BJ (cell line): ENCODE results near the gene DCHS2. TPM values are rescaled to one million over a fixed set of nuclear protein-coding genes. Genes with fewer than 3 reads are reported as not detected.

Source experiments
- CTCF ChIA-PET: fragments of 350-600 bp; formaldehyde crosslinking; extraction: SDS; loops from one replicate; lab custom pipeline; 2021; ENCODE audit warnings: antibody characterized with exemption, inconsistent platforms; lab: Yijun Ruan, JAX
- POLR2A ChIA-PET: fragments of 300-600 bp; sonication (Branson Sonifier 250); formaldehyde crosslinking; extraction: SDS; loops from one replicate; lab custom pipeline; 2021; ENCODE audit warnings: antibody characterized with exemption; lab: Charles Lee
- DNase-seq: peaks from one replicate; pipeline ENCODE4 v3.0.0-alpha.2; 2011; ENCODE audit warnings: low read depth
- H3K27me3 ChIP-seq: 2 replicates; pipeline ENCODE4 v1.6.0; 2011; ENCODE audit warnings: low read length; ENCODE audit not compliant: control insufficient read depth, insufficient read depth
- H3K36me3 ChIP-seq: 2 replicates; pipeline ENCODE4 v1.5.1; 2011; ENCODE audit warnings: low read length; ENCODE audit not compliant: control insufficient read depth, insufficient read depth
- H3K4me3 ChIP-seq: 2 replicates; pipeline ENCODE4 v1.5.1; 2011; ENCODE audit warnings: low read depth, mild to moderate bottlenecking, control low read depth, low read length
- CTCF ChIP-seq: IDR thresholded peaks from 2 replicates; pipeline ENCODE4 v1.5.1; 2011; ENCODE audit warnings: low read depth, mild to moderate bottlenecking, control low read depth, inconsistent platforms, low read length, moderate library complexity; ENCODE audit not compliant: insufficient read depth
- polyA plus RNA-seq: library from polyadenylated mRNA; depleted of rRNA; stranded (reverse); fragments of >200 nt; gene quantifications from 2 replicates; pipeline ENCODE4 v1.2.3, GENCODE V29; 2011

DCHS2 gene
- polyA plus RNA-seq, 1 experiment = not detected

DNA sequence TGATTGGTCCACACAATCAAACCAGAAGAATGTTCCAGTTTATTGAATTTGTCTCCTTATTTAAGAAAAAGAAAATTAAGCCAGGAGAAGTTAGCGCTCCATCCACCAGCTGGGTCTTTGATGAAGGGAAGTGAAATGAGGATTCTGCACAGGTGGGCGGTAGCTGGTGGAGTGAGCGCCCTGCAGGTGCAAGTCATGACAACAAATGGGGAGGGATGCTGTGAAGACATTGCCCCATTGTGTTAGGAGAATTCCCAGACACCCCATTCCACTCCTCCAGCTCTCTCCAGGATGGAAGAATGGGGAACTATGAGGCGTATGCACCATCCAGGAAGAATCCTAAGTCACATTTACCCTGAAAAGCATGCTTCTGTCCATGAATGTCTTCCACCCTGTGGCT is 35.7 kb upstream of the DCHS2 start:
- DNase-seq = no peak
- no peak for TF ChIP-seq CTCF
- CTCF ChIA-PET = no interaction called here
- H3K36me3 ChIP-seq = no peaks in the 10 kb centered on the region
- no peaks in the 10 kb centered on the region; the same call in 1 of the 2 replicates for H3K27me3 ChIP-seq
- POLR2A ChIA-PET = no interaction called here
- H3K4me3 ChIP-seq = no peak overlapping the region

DNA sequence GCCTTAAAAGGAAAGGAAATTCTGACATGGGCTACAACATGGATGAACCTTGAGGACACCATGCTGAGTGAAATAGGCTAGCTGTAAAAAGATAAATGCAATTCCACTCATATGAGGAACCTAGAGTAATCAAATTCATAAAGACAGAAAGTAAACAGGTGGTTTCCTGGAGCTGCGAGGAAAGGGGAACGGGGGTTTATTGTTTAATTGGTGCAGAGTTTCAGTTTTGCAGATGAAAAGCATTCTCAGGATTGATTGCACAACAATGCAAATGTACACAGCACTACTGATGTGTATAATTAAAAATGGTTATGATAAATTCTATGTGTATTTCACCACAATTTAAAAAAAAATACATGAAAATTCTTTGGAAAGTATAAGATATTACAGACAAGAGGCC is 34.6 kb upstream of the DCHS2 start:
- CTCF ChIA-PET = no interaction called here
- no peak for DNase-seq
- POLR2A ChIA-PET = no interaction called here
- no peak for TF ChIP-seq CTCF
- Histone ChIP-seq H3K36me3 (no peaks in the 10 kb centered on the region), H3K27me3 (no peaks in the 10 kb centered on the region; the same call in 1 of the 2 replicates), H3K4me3 (no peak overlapping the region)

DNA sequence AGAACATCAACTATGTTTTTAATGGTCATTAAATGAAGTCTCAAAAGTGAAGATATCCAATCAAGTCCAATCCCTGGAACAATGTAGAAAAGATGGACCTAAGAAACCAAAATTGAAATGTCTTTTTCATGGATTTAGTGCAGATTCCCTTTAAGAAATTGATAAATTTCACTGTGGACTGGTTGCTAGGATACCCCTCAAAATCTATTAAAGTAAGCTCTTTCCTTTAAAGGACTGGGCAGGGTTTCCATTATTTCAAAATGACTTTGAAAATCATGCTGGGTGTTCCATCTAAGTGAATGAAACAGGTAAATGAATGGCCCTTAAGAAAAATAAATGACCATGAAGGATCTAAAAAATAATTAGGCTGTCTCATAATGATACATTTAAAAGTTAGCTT is 30.0 kb upstream of the DCHS2 start:
- ChIA-PET CTCF (no interaction called here), POLR2A (no interaction called here)
- H3K27me3 ChIP-seq = no peaks in the 10 kb centered on the region; the same call in 1 of the 2 replicates
- no peak for TF ChIP-seq CTCF
- H3K4me3 ChIP-seq = no peak overlapping the region
- H3K36me3 ChIP-seq = no peaks in the 10 kb centered on the region
- DNase-seq = no peak

DNA sequence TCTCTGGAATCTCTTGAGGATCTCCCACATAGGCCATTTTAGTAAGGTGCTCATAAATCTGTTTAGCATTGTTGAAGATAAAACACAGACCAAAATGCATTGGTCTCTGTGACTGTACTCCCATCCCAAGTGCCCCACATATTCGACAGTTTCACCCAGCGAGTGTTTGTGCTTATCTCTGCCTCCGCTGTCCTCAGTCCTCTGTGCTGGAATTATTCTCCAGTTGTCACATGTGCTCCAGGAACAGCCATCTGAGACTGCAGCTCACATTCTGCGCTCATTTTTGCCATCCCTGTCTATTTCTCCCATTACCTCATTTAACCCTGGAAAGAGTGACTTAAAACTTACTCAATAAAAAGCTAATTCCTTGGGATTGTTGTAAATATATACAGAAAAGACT is 27.6 kb upstream of the DCHS2 start:
- Histone ChIP-seq H3K27me3 (no peaks in the 10 kb centered on the region), H3K36me3 (no peaks in the 10 kb centered on the region), H3K4me3 (no peak overlapping the region)
- CTCF ChIA-PET = interaction anchor here (1.1 kb wide), 1 partner anchor 12 kb away, joined by 3 read pairs; no protein-coding TSS in a partner anchor
- no peak for TF ChIP-seq CTCF
- POLR2A ChIA-PET = no interaction called here
- no peak for DNase-seq

DNA sequence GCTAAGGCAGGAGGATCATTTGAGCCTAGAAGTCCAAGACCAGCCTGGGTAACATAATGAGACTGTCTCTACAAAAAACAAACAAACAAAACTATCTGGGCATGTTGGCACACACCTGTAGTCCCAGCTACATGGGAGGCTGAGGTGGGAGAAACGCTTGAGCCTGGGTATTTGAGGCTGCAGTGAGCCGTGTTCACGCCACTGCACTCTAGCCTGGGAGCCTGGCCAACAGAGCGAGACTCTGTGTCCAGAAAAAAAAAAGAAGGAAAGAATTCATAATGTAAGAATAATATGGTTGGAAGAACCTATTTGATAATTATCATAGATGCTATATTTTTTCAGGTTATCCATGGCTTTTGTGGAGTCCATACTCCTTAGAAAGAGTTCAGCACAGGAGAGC is 26.0 kb upstream of the DCHS2 start:
- ChIA-PET CTCF (interaction anchor here (0.7 to 1.5 kb wide), 3 partner anchors 11 to 1383 kb away, joined by 3 to 8 read pairs (median 3); no protein-coding TSS in a partner anchor), POLR2A (no interaction called here)
- Histone ChIP-seq H3K27me3 (no peaks in the 10 kb centered on the region), H3K4me3 (no peak overlapping the region), H3K36me3 (no peaks in the 10 kb centered on the region)
- no peak for DNase-seq
- no peak for TF ChIP-seq CTCF
